SK-N-SH (cell line): ENCODE data around the gene LGSN. TPM values are rescaled to one million over a fixed set of nuclear protein-coding genes. Genes with fewer than 3 reads are reported as not detected.

Experiments
- CTCF ChIA-PET: fragments of 300-600, 350-600 bp; formaldehyde crosslinking; extraction: SDS; loops from one replicate; lab custom pipeline; 2021; lab: Yijun Ruan, JAX
- POLR2A ChIA-PET: fragments of 350-600 bp; sonication (Branson Sonifier 250); formaldehyde crosslinking; extraction: SDS; loops from one replicate; lab custom pipeline; 2020; ENCODE audit warnings: antibody characterized with exemption, inconsistent platforms; lab: Yijun Ruan, JAX
- DNase-seq: peaks from one replicate; pipeline ENCODE4 v3.0.0; 2012
- H2AFZ ChIP-seq: fragments of 200-600 bp; sonication (generic); 2 replicates; pipeline ENCODE4 v1.8.1; 2016; ENCODE audit warnings: antibody characterized with exemption, mild to moderate bottlenecking, low read depth
- H3F3A ChIP-seq: fragments of 200-600 bp; sonication (generic); replicated peaks from 2 replicates; pipeline ENCODE3; 2016; ENCODE audit warnings: antibody characterized with exemption, mild to moderate bottlenecking; ENCODE audit not compliant: insufficient read depth
- H3K27ac ChIP-seq, 2 experiments: fragments of 200-500 bp in 1 of 2; fragments of 200-600 bp in 1 of 2; sonication (Bioruptor generic) in 1 of 2; sonication (generic), shearing (Covaris generic) in 1 of 2; 2 replicates each; pipeline versions ENCODE4 v1.5.1 to v1.6.1; 2014 to 2016; ENCODE audit warnings: low read depth in 2 of 2, inconsistent platforms in 1 of 2, low read length in 1 of 2, mild to moderate bottlenecking in 1 of 2, mixed read lengths in 1 of 2
- H3K27me3 ChIP-seq: fragments of 200-600 bp; sonication (generic), shearing (Covaris generic); 2 replicates; pipeline ENCODE4 v1.6.1; 2016; ENCODE audit warnings: mixed run types; ENCODE audit not compliant: insufficient read depth
- H3K36me3 ChIP-seq, 2 experiments: fragments of 200-500 bp in 1 of 2; fragments of 200-600 bp in 1 of 2; sonication (Bioruptor generic) in 1 of 2; sonication (generic) in 1 of 2; replicated peaks in 1 of 2; 2 replicates each; pipeline versions ENCODE3 to v1.5.1; 2014 to 2016; ENCODE audit warnings: low read length in 1 of 2, mild to moderate bottlenecking in 1 of 2; ENCODE audit not compliant: insufficient read depth in 2 of 2, control insufficient read depth in 1 of 2
- H3K4me1 ChIP-seq, 2 experiments: fragments of 200-500 bp in 1 of 2; fragments of 200-600 bp in 1 of 2; sonication (Bioruptor generic) in 1 of 2; sonication (generic), shearing (Covaris generic) in 1 of 2; 2 replicates each; pipeline versions ENCODE4 v1.5.1 to v1.6.1; 2014 to 2016; ENCODE audit warnings: low read depth in 1 of 2, low read length in 1 of 2, mixed run types in 1 of 2; ENCODE audit not compliant: insufficient read depth in 2 of 2, control insufficient read depth in 1 of 2
- H3K4me2 ChIP-seq: fragments of 200-600 bp; sonication (generic), shearing (Covaris generic); 2 replicates; pipeline ENCODE4 v1.6.1; 2017; ENCODE audit warnings: mixed run types
- H3K4me3 ChIP-seq, 2 experiments: fragments of 200-500 bp in 1 of 2; fragments of 200-600 bp in 1 of 2; sonication (Bioruptor generic) in 1 of 2; sonication (generic), shearing (Covaris generic) in 1 of 2; 2 replicates each; pipeline versions ENCODE4 v1.5.1 to v1.8.1; 2014 to 2016; ENCODE audit warnings: low read depth in 2 of 2, inconsistent platforms in 1 of 2, low read length in 1 of 2, mild to moderate bottlenecking in 1 of 2, mixed read lengths in 1 of 2, moderate library complexity in 1 of 2
- H3K79me2 ChIP-seq: fragments of 200-600 bp; sonication (generic); 2 replicates; pipeline ENCODE4 v1.8.1; 2017; ENCODE audit warnings: mild to moderate bottlenecking; ENCODE audit not compliant: insufficient read depth
- H3K9ac ChIP-seq: fragments of 200-600 bp; sonication (generic); 2 replicates; pipeline ENCODE4 v1.6.1; 2017; ENCODE audit warnings: mixed run types
- H3K9me2 ChIP-seq: fragments of 200-600 bp; sonication (generic); 2 replicates; pipeline ENCODE4 v1.6.1; 2017; ENCODE audit warnings: mixed run types
- H3K9me3 ChIP-seq: fragments of 200-600 bp; sonication (generic); 2 replicates; pipeline ENCODE4 v1.6.1; 2017; ENCODE audit warnings: mixed run types, mild to moderate bottlenecking, moderate library complexity
- H4K20me1 ChIP-seq: fragments of 200-600 bp; sonication (generic); 2 replicates; pipeline ENCODE4 v1.6.1; 2017; ENCODE audit warnings: mild to moderate bottlenecking, mixed run types; ENCODE audit not compliant: insufficient read depth
- CHD2 ChIP-seq: fragments of 150-350 bp; IDR thresholded peaks from 2 replicates; pipeline ENCODE4 v1.6.1; 2018; ENCODE audit warnings: low read length; ENCODE audit not compliant: partially characterized antibody
- EP300 ChIP-seq, 2 experiments: IDR thresholded peaks; 2 replicates each; pipeline versions ENCODE4 v1.4.0 to v1.6.1; 2012; ENCODE audit warnings: borderline replicate concordance in 1 of 2, low read depth in 1 of 2, low read length in 1 of 2
- EZH2phosphoT487 ChIP-seq: fragments of 200-600 bp; sonication (generic); IDR thresholded peaks from 2 replicates; pipeline ENCODE4 v1.6.1; 2017; ENCODE audit warnings: low read depth, mixed run types, mild to moderate bottlenecking, antibody characterized with exemption, moderate library complexity, borderline replicate concordance
- FOXJ3 ChIP-seq: sonication (generic); formaldehyde crosslinking; IDR thresholded peaks from 2 replicates; pipeline ENCODE4 v1.5.1; 2020; ENCODE audit warnings: mild to moderate bottlenecking, missing genetic modification reagents
- GABPA ChIP-seq: IDR thresholded peaks from 2 replicates; pipeline ENCODE4 v1.4.0; 2012; ENCODE audit warnings: low read depth, mild to moderate bottlenecking
- GATA2 ChIP-seq: sonication (generic); formaldehyde crosslinking; IDR thresholded peaks from 2 replicates; pipeline ENCODE4 v1.5.0; 2020; ENCODE audit warnings: mild to moderate bottlenecking, missing genetic modification reagents
- JUND ChIP-seq: IDR thresholded peaks from 2 replicates; pipeline ENCODE4 v1.4.0; 2012
- MAX ChIP-seq: IDR thresholded peaks from 2 replicates; pipeline ENCODE4 v1.4.0; 2012; ENCODE audit warnings: low read depth
- MEF2A ChIP-seq: IDR thresholded peaks from 2 replicates; pipeline ENCODE4 v1.4.0; 2012; ENCODE audit warnings: low read depth, borderline replicate concordance
- NFIC ChIP-seq: IDR thresholded peaks from 2 replicates; pipeline ENCODE4 v1.4.0; 2012; ENCODE audit warnings: borderline replicate concordance
- NRF1 ChIP-seq: IDR thresholded peaks from 2 replicates; pipeline ENCODE4 v1.6.1; 2012; ENCODE audit warnings: low read depth, mild to moderate bottlenecking, low read length
- POLR2AphosphoS5 ChIP-seq: IDR thresholded peaks from 2 replicates; pipeline ENCODE4 v1.6.1; 2012; ENCODE audit warnings: low read depth, low read length
- REST ChIP-seq: IDR thresholded peaks from 2 replicates; pipeline ENCODE4 v1.6.1; 2012; ENCODE audit warnings: mild to moderate bottlenecking, low read depth, low read length, moderate library complexity
- RXRA ChIP-seq: IDR thresholded peaks from 2 replicates; pipeline ENCODE4 v1.4.0; 2012; ENCODE audit warnings: low read depth, mild to moderate bottlenecking, borderline replicate concordance
- SIN3A ChIP-seq: IDR thresholded peaks from 2 replicates; pipeline ENCODE4 v1.6.1; 2012; ENCODE audit warnings: low read depth, mild to moderate bottlenecking, low read length, moderate library complexity, borderline replicate concordance
- SMC3 ChIP-seq: IDR thresholded peaks from 2 replicates; pipeline ENCODE4 v1.6.1; 2012; ENCODE audit warnings: low read depth, low read length, improper control_type of control experiment
- TEAD4 ChIP-seq: IDR thresholded peaks from 2 replicates; pipeline ENCODE4 v1.4.0; 2012; ENCODE audit warnings: mild to moderate bottlenecking, borderline replicate concordance; ENCODE audit not compliant: insufficient read depth
- YY1 ChIP-seq: IDR thresholded peaks from 2 replicates; pipeline ENCODE4 v1.4.0; 2012; ENCODE audit warnings: low read depth, mild to moderate bottlenecking
- whole genome bisulfite sequencing: methylation state at CpG from one replicate; pipeline ENCODE4 v1.1.6; 2017; ENCODE audit warnings: low lambda C conversion rate; 5-methylcytosine and 5-hydroxymethylcytosine counted together
- polyA plus RNA-seq, 3 experiments: library from polyadenylated mRNA; depleted of rRNA; stranded (reverse); fragments of >200 nt; gene quantifications; 2 replicates each; pipeline ENCODE4 v1.2.3, GENCODE V29; 2012
- TF ChIP-seq, protein P1 (sequence below): IDR thresholded peaks from 2 replicates; pipeline ENCODE4 v1.4.0; 2012; ENCODE audit warnings: low read depth, borderline replicate concordance

Gene LGSN
- polyA plus RNA-seq, 1 of the 3 experiments (the other 2 are of a cell fraction): not detected

- no peaks in the 10 kb centered on the region; the same call in 1 of the 2 replicates for H3K27me3 ChIP-seq
- H3K9me3 ChIP-seq: no peaks in the 10 kb centered on the region
- WGBS: 35% methylated on average over 4 of the region's 4 CpGs
- H3K9ac ChIP-seq: no peak overlapping the region
- ChIA-PET CTCF (no interaction called here), POLR2A (no interaction called here)
- H3K79me2 ChIP-seq: no peaks in the 10 kb centered on the region
- no peak overlapping the region for H3K27ac ChIP-seq
- TF ChIP-seq POLR2AphosphoS5 (no peak), YY1 (no peak), GABPA (no peak), NRF1 (no peak), CHD2 (no peak), SIN3A (no peak), EP300 (IDR thresholded peaks at IDR 0.05; ENCODE audit: borderline replicate concordance in 1 of 2, low read depth in 1 of 2, low read length in 1 of 2) (no peak), GATA2 (no peak), MEF2A (no peak), RXRA (no peak), JUND (no peak), MAX (no peak), TEAD4 (no peak), SMC3 (no peak), FOXJ3 (CRISPR knock-in tag) (no peak), EZH2phosphoT487 (no peak), NFIC (no peak), REST (no peak)
- TF ChIP-seq, protein P1, sequence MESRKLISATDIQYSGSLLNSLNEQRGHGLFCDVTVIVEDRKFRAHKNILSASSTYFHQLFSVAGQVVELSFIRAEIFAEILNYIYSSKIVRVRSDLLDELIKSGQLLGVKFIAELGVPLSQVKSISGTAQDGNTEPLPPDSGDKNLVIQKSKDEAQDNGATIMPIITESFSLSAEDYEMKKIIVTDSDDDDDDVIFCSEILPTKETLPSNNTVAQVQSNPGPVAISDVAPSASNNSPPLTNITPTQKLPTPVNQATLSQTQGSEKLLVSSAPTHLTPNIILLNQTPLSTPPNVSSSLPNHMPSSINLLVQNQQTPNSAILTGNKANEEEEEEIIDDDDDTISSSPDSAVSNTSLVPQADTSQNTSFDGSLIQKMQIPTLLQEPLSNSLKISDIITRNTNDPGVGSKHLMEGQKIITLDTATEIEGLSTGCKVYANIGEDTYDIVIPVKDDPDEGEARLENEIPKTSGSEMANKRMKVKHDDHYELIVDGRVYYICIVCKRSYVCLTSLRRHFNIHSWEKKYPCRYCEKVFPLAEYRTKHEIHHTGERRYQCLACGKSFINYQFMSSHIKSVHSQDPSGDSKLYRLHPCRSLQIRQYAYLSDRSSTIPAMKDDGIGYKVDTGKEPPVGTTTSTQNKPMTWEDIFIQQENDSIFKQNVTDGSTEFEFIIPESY: no peak
- H3K9me2 ChIP-seq: no peaks in the 10 kb centered on the region
- no peak overlapping the region for H2AFZ ChIP-seq
- no peak for DNase-seq
- H3K4me3 ChIP-seq: no peak overlapping the region
- no peaks in the 10 kb centered on the region for H3K36me3 ChIP-seq
- no peaks in the 10 kb centered on the region for H3K4me1 ChIP-seq
- H3K4me2 ChIP-seq: no peak overlapping the region
- no peaks in the 10 kb centered on the region for H4K20me1 ChIP-seq
- no peaks in the 10 kb centered on the region for H3F3A ChIP-seq
These were observed 30.4 kb downstream of the LGSN start for GRCh38 chr6:63289269-63289872.
